Measurements from ENCODE around the gene ACACB. TPM values are rescaled to one million over a fixed set of nuclear protein-coding genes. Genes with fewer than 3 reads are reported as not detected.

Gene ACACB
- total RNA-seq, 1 experiment from 2014 or later = 21.7 TPM

GRCh38 chr12:109294286-109294796 lies 178.0 kb downstream of the ACACB start:
- Histone ChIP-seq H3K9me3 (ENCODE audit: low read length) (no peaks in the 10 kb centered on the region), H4K20me1 (ENCODE audit: low read length) (no peaks in the 10 kb centered on the region), H3K27me3 (ENCODE audit: low read length) (peaks cover 22% of the 10 kb centered on the region; the same call in 1 of the 2 replicates), H3K79me2 (ENCODE audit: low read length) (no peaks in the 10 kb centered on the region), H3K27ac (ENCODE audit: low read length) (no peak overlapping the region), H2AFZ (ENCODE audit: low read length) (no peak overlapping the region), H3K4me2 (ENCODE audit: low read length) (no peak overlapping the region), H3K4me1 (ENCODE audit: insufficient read depth, low read length) (no peaks in the 10 kb centered on the region), H3F3A (ENCODE audit: low read length, unreplicated experiment) (no peaks in the 10 kb centered on the region), H3K4me3 (ENCODE audit: low read length) (no peak overlapping the region), H3K9ac (ENCODE audit: low read length) (no peak overlapping the region), H3K9me2 (replicated peaks; ENCODE audit: low read length) (no peaks in the 10 kb centered on the region), H3K36me3 (ENCODE audit: low read depth, low read length) (no peaks in the 10 kb centered on the region)
- no TSS peak for BruUV-seq (replicated peaks)
- ChIA-PET POLR2A (ENCODE audit: unreplicated experiment) (no interaction called here), CTCF (no interaction called here)
- intact Hi-C loops (cut with micrococcal nuclease) = no loop called here
- ATAC-seq = no peak
- DNase-seq = no peak
- TF ChIP-seq CTCF (conservative IDR thresholded peaks at IDR 0.05; ENCODE audit: low read depth, low read length) (no peak), EZH2phosphoT487 (IDR thresholded peaks at IDR 0.05; ENCODE audit: borderline replicate concordance, low read length) (no peak), EZH2 (IDR thresholded peaks at IDR 0.05; ENCODE audit: low read length, unreplicated experiment) (no peak)

- H3K9ac ChIP-seq (ENCODE audit: low read length) = no peak overlapping the region
- no peaks in the 10 kb centered on the region for H3F3A ChIP-seq (ENCODE audit: low read length, unreplicated experiment)
- H3K79me2 ChIP-seq (ENCODE audit: low read length) = no peaks in the 10 kb centered on the region
- POLR2A ChIA-PET (ENCODE audit: unreplicated experiment) = no interaction called here
- H3K4me2 ChIP-seq (ENCODE audit: low read length) = no peak overlapping the region
- intact Hi-C loops (cut with micrococcal nuclease) = no loop called here
- peaks cover 22% of the 10 kb centered on the region; the same call in 1 of the 2 replicates for H3K27me3 ChIP-seq (ENCODE audit: low read length)
- H3K36me3 ChIP-seq (ENCODE audit: low read depth, low read length) = no peaks in the 10 kb centered on the region
- no peak overlapping the region for H3K4me3 ChIP-seq (ENCODE audit: low read length)
- DNase-seq (no peak), ATAC-seq (no peak)
- no TSS peak for BruUV-seq (replicated peaks)
- H3K27ac ChIP-seq (ENCODE audit: low read length) = no peak overlapping the region
- CTCF ChIA-PET = no interaction called here
- TF ChIP-seq CTCF (conservative IDR thresholded peaks at IDR 0.05; ENCODE audit: low read depth, low read length) = no peak
- TF ChIP-seq EZH2 (IDR thresholded peaks at IDR 0.05; ENCODE audit: low read length, unreplicated experiment) = no peak
- no peak for TF ChIP-seq EZH2phosphoT487 (IDR thresholded peaks at IDR 0.05; ENCODE audit: borderline replicate concordance, low read length)
- no peaks in the 10 kb centered on the region for H3K4me1 ChIP-seq (ENCODE audit: insufficient read depth, low read length)
- H2AFZ ChIP-seq (ENCODE audit: low read length) = no peak overlapping the region
- H3K9me3 ChIP-seq (ENCODE audit: low read length) = no peaks in the 10 kb centered on the region
- no peaks in the 10 kb centered on the region for H3K9me2 ChIP-seq (replicated peaks; ENCODE audit: low read length)
- no peaks in the 10 kb centered on the region for H4K20me1 ChIP-seq (ENCODE audit: low read length)
These were observed 179.5 kb downstream of the ACACB start for GRCh38 chr12:109295764-109296425.

- no peaks in the 10 kb centered on the region for H3F3A ChIP-seq (ENCODE audit: low read length, unreplicated experiment)
These were observed 180.0 kb downstream of the ACACB start for GRCh38 chr12:109296431-109296830.

More at GRCh38 chr12:109296431-109296830, 180.0 kb downstream of the ACACB start:
- ChIA-PET CTCF (no interaction called here), POLR2A (ENCODE audit: unreplicated experiment) (no interaction called here)
- Histone ChIP-seq H4K20me1 (ENCODE audit: low read length) (no peaks in the 10 kb centered on the region), H3K4me1 (ENCODE audit: insufficient read depth, low read length) (no peaks in the 10 kb centered on the region), H3K79me2 (ENCODE audit: low read length) (no peaks in the 10 kb centered on the region), H3K4me3 (ENCODE audit: low read length) (no peak overlapping the region), H3K4me2 (ENCODE audit: low read length) (no peak overlapping the region), H2AFZ (ENCODE audit: low read length) (no peak overlapping the region), H3K36me3 (ENCODE audit: low read depth, low read length) (no peaks in the 10 kb centered on the region), H3K9me2 (replicated peaks; ENCODE audit: low read length) (no peaks in the 10 kb centered on the region), H3K9ac (ENCODE audit: low read length) (no peak overlapping the region), H3K27me3 (ENCODE audit: low read length) (peaks cover 20% of the 10 kb centered on the region; the same call in 1 of the 2 replicates), H3K27ac (ENCODE audit: low read length) (no peak overlapping the region), H3K9me3 (ENCODE audit: low read length) (no peaks in the 10 kb centered on the region)
- no peak for ATAC-seq
- intact Hi-C loops (cut with micrococcal nuclease) = no loop called here
- TF ChIP-seq EZH2 (IDR thresholded peaks at IDR 0.05; ENCODE audit: low read length, unreplicated experiment) (no peak), CTCF (conservative IDR thresholded peaks at IDR 0.05; ENCODE audit: low read depth, low read length) (no peak), EZH2phosphoT487 (IDR thresholded peaks at IDR 0.05; ENCODE audit: borderline replicate concordance, low read length) (no peak)
- no TSS peak for BruUV-seq (replicated peaks)
- DNase-seq = no peak
